ENCODE data around the gene FARP1. TPM values are rescaled to one million over a fixed set of nuclear protein-coding genes. Genes with fewer than 3 reads are reported as not detected.

FARP1 gene
- total RNA-seq, 4 donors from 2014 or later, result 103 to 172 (median 129) TPM

DNA sequence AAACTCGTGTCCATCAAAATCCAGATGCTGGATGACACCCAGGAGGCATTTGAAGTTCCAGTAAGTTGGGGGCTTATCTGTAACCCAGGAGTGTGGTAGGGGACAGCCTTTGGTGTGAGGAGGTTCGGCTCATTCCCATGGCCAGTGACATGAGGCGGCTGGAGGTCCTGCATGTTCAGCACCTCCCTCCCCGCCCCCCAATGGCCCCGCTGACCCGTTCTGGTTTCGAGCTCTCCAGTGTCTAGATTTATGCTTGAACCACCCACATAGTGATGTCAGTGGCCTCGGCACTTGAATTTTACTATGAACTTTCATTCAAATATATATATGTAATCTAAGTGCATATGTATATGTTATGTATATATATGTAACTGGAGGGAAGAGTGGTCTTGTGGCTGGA lies 70.5 kb downstream of the FARP1 start:
- 88 to 90% methylated on average over 8 of the region's 8 CpGs for WGBS, 2 donors
- Histone ChIP-seq H3K4me3 (replicated peaks in 1 of 3) (no peak overlapping the region), H3K27me3 (no peaks in the 10 kb centered on the region), H3K27ac (peak overlapping the region in 2 of 3 donors; percentile 74 to 87), H3K9me3 (no peaks in the 10 kb centered on the region), H3K4me1 (peaks cover 39 to 50% of the 10 kb centered on the region in 2 donors), H3K36me3 (no peaks in the 10 kb centered on the region)
- TF ChIP-seq POLR2A (IDR thresholded peaks at IDR 0.05), result no peak
- TF ChIP-seq, protein P1, sequence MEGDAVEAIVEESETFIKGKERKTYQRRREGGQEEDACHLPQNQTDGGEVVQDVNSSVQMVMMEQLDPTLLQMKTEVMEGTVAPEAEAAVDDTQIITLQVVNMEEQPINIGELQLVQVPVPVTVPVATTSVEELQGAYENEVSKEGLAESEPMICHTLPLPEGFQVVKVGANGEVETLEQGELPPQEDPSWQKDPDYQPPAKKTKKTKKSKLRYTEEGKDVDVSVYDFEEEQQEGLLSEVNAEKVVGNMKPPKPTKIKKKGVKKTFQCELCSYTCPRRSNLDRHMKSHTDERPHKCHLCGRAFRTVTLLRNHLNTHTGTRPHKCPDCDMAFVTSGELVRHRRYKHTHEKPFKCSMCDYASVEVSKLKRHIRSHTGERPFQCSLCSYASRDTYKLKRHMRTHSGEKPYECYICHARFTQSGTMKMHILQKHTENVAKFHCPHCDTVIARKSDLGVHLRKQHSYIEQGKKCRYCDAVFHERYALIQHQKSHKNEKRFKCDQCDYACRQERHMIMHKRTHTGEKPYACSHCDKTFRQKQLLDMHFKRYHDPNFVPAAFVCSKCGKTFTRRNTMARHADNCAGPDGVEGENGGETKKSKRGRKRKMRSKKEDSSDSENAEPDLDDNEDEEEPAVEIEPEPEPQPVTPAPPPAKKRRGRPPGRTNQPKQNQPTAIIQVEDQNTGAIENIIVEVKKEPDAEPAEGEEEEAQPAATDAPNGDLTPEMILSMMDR (IDR thresholded peaks at IDR 0.05), result no peak
- intact Hi-C loops (cut with DNase I), result no loop called here
- DNase-seq, result no peak

DNA sequence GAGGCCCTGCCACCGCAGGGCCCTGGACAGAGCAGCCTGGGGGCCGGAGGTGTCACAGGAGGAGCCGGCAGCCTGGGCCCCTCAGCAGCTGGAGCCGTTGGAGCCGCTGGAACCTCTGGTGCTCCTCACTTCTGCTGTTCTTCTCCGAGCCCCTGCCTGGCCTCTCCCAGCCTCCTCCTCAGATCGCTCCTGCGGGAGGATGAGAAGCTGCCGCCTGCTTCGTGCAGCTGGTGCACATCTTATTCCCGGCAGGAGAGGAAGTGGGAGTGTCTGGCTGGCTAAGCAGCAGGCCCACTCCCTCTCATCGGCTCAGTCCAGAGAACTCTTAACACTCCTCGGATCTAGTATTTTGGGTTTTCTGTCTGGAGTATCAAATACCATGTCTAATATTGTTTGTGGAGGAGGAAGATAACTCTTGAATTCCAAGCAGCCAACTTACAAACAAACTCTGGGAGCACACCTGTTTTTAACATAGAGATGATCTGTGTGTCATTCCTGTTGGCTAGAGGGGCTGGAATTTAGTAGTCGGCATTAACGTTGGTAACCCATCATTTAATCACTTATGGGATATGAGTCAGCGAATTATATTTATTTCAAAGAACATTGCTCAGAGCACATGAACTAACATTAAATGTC lies 71.2 kb downstream of the FARP1 start:
- H3K4me3 ChIP-seq (replicated peaks in 1 of 3), result no peak overlapping the region
- H3K36me3 ChIP-seq, result no peaks in the 10 kb centered on the region
- H3K9me3 ChIP-seq, result no peaks in the 10 kb centered on the region
- WGBS, 2 donors, result 43 to 46% methylated on average over 11 to 16 of the region's 16 CpGs
- peaks cover 39 to 52% of the 10 kb centered on the region in 2 donors for H3K4me1 ChIP-seq
- intact Hi-C loops (cut with DNase I), result no loop called here
- no peaks in the 10 kb centered on the region for H3K27me3 ChIP-seq
- H3K27ac ChIP-seq, result peak overlapping the region; percentile 74 to 87 (median 76)
- peak; percentile 32 to 35 for DNase-seq
- TF ChIP-seq POLR2A (IDR thresholded peaks at IDR 0.05), result no peak
- TF ChIP-seq, protein P1 (IDR thresholded peaks at IDR 0.05), result no peak

DNA sequence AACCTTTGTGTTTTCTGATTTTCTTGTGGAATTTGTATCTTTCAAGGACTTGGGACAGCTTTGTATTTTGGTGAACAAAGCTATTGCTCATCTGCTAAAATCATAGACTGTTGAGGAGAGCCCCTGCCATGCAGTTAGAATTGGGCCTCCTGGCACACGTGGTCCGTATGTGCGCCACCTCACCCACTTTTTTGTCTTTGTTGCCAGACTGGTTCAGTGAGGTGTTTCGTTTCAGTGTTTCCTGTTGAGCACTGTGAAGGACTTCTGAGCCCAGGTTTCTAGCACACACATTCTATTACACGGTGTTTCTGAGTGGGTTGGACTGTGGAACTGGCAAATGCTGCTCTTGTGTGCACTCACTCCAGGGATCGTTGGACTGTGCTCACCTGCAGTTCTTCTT lies 71.8 kb downstream of the FARP1 start:
- 34 to 37% methylated on average over 6 of the region's 6 CpGs for WGBS, 2 donors
- peak; percentile 80 to 83 for DNase-seq
- Histone ChIP-seq H3K9me3 (no peaks in the 10 kb centered on the region), H3K4me1 (peaks cover 40 to 55% of the 10 kb centered on the region in 2 donors), H3K4me3 (replicated peaks in 1 of 3) (no peak overlapping the region), H3K27me3 (no peaks in the 10 kb centered on the region), H3K27ac (peak overlapping the region; percentile 74 to 87 (median 87)), H3K36me3 (no peaks in the 10 kb centered on the region)
- intact Hi-C loops (cut with DNase I), result no loop called here
- TF ChIP-seq, protein P1 (IDR thresholded peaks at IDR 0.05), result peak in 1 of 6 experiments; percentile 5
- peak in 1 of 2 donors; percentile 16 for TF ChIP-seq POLR2A (IDR thresholded peaks at IDR 0.05)

DNA sequence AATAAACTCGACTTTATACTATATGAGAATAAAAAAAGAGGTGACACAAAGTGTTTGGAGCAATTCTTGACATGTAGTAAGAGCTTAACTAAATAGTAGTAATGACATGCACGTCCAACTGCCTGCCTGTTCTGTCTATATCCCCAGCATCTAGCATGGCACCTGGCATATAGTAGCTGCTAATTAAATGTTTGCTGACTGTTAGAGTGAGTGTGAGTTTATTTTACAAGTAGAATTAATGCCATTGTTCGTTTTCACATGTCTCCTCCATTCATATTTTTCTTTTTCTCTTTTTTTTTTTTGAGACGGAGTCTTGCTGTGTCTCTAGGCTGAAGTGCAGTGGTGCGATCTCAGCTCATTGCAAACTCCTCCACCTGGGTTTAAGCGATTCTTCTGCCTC lies 72.6 kb downstream of the FARP1 start:
- TF ChIP-seq, protein P1 (IDR thresholded peaks at IDR 0.05), result no peak
- TF ChIP-seq POLR2A (IDR thresholded peaks at IDR 0.05), result no peak
- H3K4me1 ChIP-seq, result peaks cover 46 to 60% of the 10 kb centered on the region in 2 donors
- no peaks in the 10 kb centered on the region for H3K36me3 ChIP-seq
- H3K27ac ChIP-seq, result peak overlapping the region; percentile 74 to 87 (median 87)
- no peaks in the 10 kb centered on the region for H3K27me3 ChIP-seq
- H3K9me3 ChIP-seq, result no peaks in the 10 kb centered on the region
- DNase-seq, result no peak
- intact Hi-C loops (cut with DNase I), result no loop called here
- 81 to 84% methylated on average over 6 of the region's 6 CpGs for WGBS, 2 donors
- H3K4me3 ChIP-seq (replicated peaks in 1 of 3), result no peak overlapping the region

DNA sequence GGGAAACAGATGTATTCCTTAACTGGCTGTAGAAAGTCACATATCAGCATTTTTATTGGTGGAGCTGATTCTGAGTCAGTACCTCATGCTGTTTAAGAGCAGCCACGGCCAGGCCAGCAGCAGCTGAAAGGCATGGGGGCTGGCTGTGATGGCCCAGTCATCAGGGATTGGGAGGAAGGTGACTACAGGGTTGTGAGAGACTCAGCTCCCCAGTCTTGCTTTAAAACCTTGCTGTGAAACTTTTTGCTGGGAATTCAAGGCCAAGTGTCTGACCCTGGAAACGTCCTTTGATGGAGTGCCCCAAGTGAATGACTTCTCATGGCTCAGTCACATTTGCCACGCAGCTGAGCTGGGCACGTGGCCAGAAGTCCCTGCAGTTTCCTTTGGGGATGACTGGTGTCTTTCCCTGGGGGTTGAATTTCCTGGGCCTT lies 73.3 kb downstream of the FARP1 start:
- H3K4me3 ChIP-seq (replicated peaks in 1 of 3), result no peak overlapping the region
- TF ChIP-seq, protein P1 (IDR thresholded peaks at IDR 0.05), result peak in 2 of 6 experiments; percentile 13 to 37
- no peak for TF ChIP-seq POLR2A (IDR thresholded peaks at IDR 0.05)
- H3K36me3 ChIP-seq, result no peaks in the 10 kb centered on the region
- peak; percentile 92 to 95 for DNase-seq
- H3K9me3 ChIP-seq, result no peaks in the 10 kb centered on the region
- peak overlapping the region; percentile 74 to 87 (median 87) for H3K27ac ChIP-seq
- WGBS, 2 donors, result 12 to 30% methylated on average over 4 of the region's 4 CpGs
- H3K4me1 ChIP-seq, result peaks cover 52 to 67% of the 10 kb centered on the region in 2 donors
- intact Hi-C loops (cut with DNase I), result no loop called here
- no peaks in the 10 kb centered on the region for H3K27me3 ChIP-seq
